Activated CD4-positive, alpha-beta T cell treated with anti-CD3 and anti-CD28 coated beads, Interleukin-2, amount 50 U/mL, for 1 hour (primary cell): ENCODE measurements around the gene CCDC57.

Experiments used
- DNase-seq: peaks from one replicate; pipeline ENCODE4 v3.0.0-alpha.2; 2020

Gene CCDC57

GRCh38 chr17:82101767-82102679, 110.6 kb downstream of the CCDC57 start:
- DNase-seq, result no peak

DNA sequence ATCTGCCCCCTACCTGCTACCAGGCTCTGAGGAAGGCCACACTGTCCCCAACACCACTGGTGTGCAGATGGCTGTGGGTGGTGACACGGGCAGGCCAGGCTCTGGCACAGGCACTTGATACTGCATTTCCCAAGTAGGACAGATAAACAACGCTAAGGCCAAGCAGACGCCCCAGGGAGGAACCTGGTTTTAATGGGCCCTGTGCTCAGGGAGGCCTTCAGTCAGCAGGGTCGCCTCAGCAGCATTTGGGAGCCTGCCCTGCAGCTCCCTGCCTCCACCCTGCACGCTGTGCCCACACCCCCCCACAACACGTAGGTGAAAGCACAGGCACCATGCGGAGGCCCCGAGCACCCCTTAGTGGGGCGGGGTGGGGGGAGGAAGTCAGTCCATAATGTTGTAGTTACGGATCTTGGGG, 111.3 kb downstream of the CCDC57 start:
- DNase-seq, result no peak

GRCh38 chr17:82100502-82101298, 111.9 kb downstream of the CCDC57 start:
- DNase-seq, result no peak

GRCh38 chr17:82098939-82099763, 113.5 kb downstream of the CCDC57 start:
- DNase-seq, result no peak

GRCh38 chr17:82098169-82098938, 114.3 kb downstream of the CCDC57 start, which contains the start of gene FASN:
FASN (minus strand) TSS chr17:82098236; CDS start chr17:82096445, 1,791 bp downstream.
- DNase-seq, result peak; percentile 89

DNA sequence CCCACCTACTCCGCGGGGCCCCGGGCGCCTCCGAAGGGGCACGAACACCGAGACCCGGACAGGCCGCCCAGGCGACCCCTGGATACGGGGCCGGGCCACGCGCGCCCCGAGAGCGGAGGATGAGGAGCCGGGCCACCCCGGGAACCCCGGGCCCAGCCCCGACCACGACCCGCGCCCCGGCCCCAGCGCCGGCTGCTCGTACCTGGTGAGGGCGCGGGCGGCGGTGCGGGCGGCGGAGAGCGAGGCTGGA, 114.8 kb downstream of the CCDC57 start:
- no peak for DNase-seq

GRCh38 chr17:82097184-82097918, 115.3 kb downstream of the CCDC57 start:
- DNase-seq, result no peak

GRCh38 chr17:82096709-82097183, 115.9 kb downstream of the CCDC57 start:
- no peak for DNase-seq

GRCh38 chr17:82095777-82096708, 116.6 kb downstream of the CCDC57 start:
- no peak for DNase-seq

DNA sequence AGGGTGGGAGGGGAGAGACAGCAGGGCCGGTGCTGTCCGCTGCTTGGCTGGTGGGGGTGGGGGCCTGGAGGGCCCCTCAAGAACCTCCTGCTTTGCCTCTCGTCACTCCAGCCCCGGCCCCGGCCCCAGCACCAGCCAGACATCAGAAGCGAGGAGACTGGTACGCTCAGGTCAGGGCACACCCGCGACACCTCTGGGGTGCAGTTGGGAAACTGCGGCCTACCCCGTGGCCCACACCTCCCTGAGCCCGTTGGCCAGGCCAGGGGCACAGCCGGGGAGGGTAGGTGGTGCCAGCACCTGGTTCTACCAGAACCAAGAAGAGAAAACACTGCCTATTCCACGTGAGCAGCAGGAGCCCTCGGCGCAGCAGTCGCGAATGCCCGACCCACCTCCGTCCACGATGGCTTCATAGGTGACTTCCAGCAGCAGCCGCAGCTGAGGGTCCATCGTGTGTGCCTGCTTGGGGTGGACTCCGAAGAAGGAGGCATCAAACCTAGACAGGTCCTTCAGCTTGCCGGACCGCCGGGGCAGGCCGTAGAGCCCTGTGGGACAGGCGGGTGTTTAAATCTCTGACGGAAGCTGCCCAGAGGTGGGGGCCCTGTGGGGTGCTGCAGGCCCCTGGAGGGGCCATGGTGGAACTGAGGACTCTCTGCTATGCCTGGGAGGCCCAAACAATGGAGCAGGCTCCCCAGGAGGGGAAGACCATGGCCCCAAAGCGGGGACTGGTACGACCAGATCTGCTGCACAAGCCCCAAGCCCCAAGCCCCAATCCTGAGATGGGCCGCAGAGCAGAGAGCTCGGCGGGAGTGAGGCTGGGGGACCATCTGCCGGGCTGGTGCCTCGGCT, 117.5 kb downstream of the CCDC57 start:
- DNase-seq, result no peak

GRCh38 chr17:82092995-82093751, 119.5 kb downstream of the CCDC57 start:
- no peak for DNase-seq

- DNase-seq, result no peak
Observed at GRCh38 chr17:82092628-82092994, 120.0 kb downstream of the CCDC57 start.

- DNase-seq, result no peak
Observed at GRCh38 chr17:82092094-82092586, 120.5 kb downstream of the CCDC57 start.

- DNase-seq, result no peak
Observed at GRCh38 chr17:82091264-82092066, 121.2 kb downstream of the CCDC57 start.

- DNase-seq, result no peak
Observed at GRCh38 chr17:82090549-82091263, 121.9 kb downstream of the CCDC57 start.

DNA sequence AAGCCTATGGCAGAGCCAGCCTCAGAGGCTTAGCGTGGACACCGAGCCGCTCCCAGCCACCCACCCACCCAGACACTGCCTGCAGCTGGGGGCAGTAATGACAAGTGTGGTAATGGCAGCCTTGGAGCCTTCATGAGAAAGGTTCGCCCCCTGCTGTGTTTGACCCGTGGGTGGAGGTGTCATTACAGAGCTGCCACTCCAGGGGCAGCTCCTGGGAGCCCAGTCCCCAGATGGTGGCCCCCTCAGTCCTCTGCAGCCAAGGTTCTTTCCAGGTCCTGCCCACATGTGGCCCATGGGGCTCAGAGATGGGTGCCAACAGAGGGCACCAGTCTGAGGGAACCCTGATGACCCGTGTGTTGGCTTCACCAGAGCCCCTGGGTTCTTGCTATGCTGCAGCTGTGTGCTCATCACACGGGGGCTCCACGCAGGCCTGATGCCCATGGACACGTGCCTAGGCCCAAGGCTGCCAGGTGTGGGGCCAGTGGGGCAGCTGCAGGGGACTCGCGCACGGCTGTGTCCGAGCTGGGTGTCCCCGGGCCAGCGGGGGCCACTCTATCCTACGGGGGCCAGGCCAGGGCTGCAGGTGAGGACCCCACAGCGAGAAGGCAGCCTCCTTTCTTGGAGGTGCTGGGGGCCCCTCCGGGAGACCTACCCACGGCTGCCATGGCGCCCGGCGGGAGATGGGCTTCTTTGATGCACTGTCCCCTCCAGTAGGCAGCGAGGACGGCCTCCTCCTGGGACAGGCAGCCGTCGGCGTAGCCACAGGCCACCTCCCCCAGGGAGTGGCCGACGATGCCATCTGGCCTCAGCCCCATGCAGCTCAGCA, 122.7 kb downstream of the CCDC57 start:
- DNase-seq, result no peak
